ENCODE data around the gene STMND1. TPM values are rescaled to one million over a fixed set of nuclear protein-coding genes. Genes with fewer than 3 reads are reported as not detected.

The STMND1 gene
- total and polyA plus RNA-seq, 2 of the 8 experiments (the other 6 are each of a cell fraction or from before 2014, with no cell fraction given), result not detected

GRCh38 chr6:17086469-17086868 is 15.4 kb upstream of the STMND1 start:
- Histone ChIP-seq H3K36me3 (ENCODE audit: control insufficient read depth in 2 of 4, insufficient read depth in 4 of 4, low read length in 3 of 4) (no peaks in the 10 kb centered on the region), H3K18ac (ENCODE audit: extremely low read depth, low read length) (no peak overlapping the region), H3K4me3 (ENCODE audit: extremely low read depth in 1 of 4, insufficient read depth in 2 of 4, low read depth in 3 of 4, low read length in 4 of 4) (no peak overlapping the region), H3K9me3 (ENCODE audit: insufficient read depth in 2 of 2, low read depth in 1 of 2, low read length in 1 of 2) (no peaks in the 10 kb centered on the region), H2AFZ (ENCODE audit: low read length) (no peak overlapping the region), H4K8ac (ENCODE audit: extremely low read depth, insufficient read depth, low read length) (no peak overlapping the region), H3K27me3 (replicated peaks in 1 of 4; ENCODE audit: control insufficient read depth in 3 of 4, extremely low read depth in 1 of 4, insufficient read depth in 3 of 4, low read length in 3 of 4) (no peaks in the 10 kb centered on the region), H4K91ac (replicated peaks; ENCODE audit: insufficient read length, low read length) (no peak overlapping the region), H2BK120ac (replicated peaks; ENCODE audit: low read depth, low read length) (no peak overlapping the region), H3K4me1 (replicated peaks in 1 of 4; ENCODE audit: control insufficient read depth in 3 of 4, insufficient read depth in 4 of 4, low read length in 3 of 4) (no peaks in the 10 kb centered on the region), H3K27ac (ENCODE audit: low read depth, low read length) (no peak overlapping the region), H2BK12ac (ENCODE audit: low read depth, low read length) (no peak overlapping the region), H3K9ac (replicated peaks in 1 of 4; ENCODE audit: extremely low read depth in 1 of 4, low read depth in 3 of 4, low read length in 3 of 4) (no peak overlapping the region), H3K4ac (replicated peaks; ENCODE audit: insufficient read length, low read depth, low read length) (no peak overlapping the region), H4K20me1 (replicated peaks in 1 of 2; ENCODE audit: control insufficient read depth in 1 of 2, insufficient read depth in 2 of 2, low read length in 2 of 2) (no peaks in the 10 kb centered on the region), H3K23me2 (ENCODE audit: low read depth, low read length) (no peaks in the 10 kb centered on the region; the same call in 1 of the 2 replicates), H3K79me1 (ENCODE audit: low read depth, low read length) (no peaks in the 10 kb centered on the region), H4K5ac (ENCODE audit: insufficient read length, low read depth, low read length) (no peak overlapping the region), H3K23ac (ENCODE audit: insufficient read length) (no peak overlapping the region), H2BK15ac (ENCODE audit: low read length) (no peak overlapping the region), H3K56ac (replicated peaks; ENCODE audit: insufficient read length, low read depth, low read length) (no peak overlapping the region), H2BK20ac (ENCODE audit: low read length) (no peak overlapping the region), H3K4me2 (ENCODE audit: insufficient read depth in 1 of 2, low read depth in 2 of 2, low read length in 2 of 2) (no peak overlapping the region), H3K14ac (ENCODE audit: insufficient read length) (no peak overlapping the region), H3K79me2 (ENCODE audit: control insufficient read depth in 1 of 2, insufficient read depth in 2 of 2, low read length in 2 of 2) (no peaks in the 10 kb centered on the region), H2BK5ac (ENCODE audit: low read depth, low read length) (no peak overlapping the region), H2AK5ac (ENCODE audit: low read depth, low read length) (no peak overlapping the region)
- POLR2A ChIA-PET (ENCODE audit: partially characterized antibody), result no interaction called here
- 77% methylated on average over 11 of the region's 11 CpGs; no CpG with 5 or more reads in 1 of the 2 experiments for WGBS, 2 experiments (ENCODE audit: extremely low coverage in 1 of 2, insufficient coverage in 1 of 2, insufficient read length in 1 of 2, insufficient replicate concordance in 2 of 2, low coverage in 1 of 2, low lambda C conversion rate in 2 of 2, missing lambda C conversion rate in 1 of 2)
- FAIRE-seq, result no peak
- no peak for DNase-seq (ENCODE audit: low read depth in 1 of 2, low spot score in 2 of 2)
- CTCF ChIA-PET (ENCODE audit: partially characterized antibody), result interaction anchor here (0.6 to 1.8 kb wide), 14 partner anchors 8 to 1030 kb away, joined by 3 to 8 read pairs (median 4); no protein-coding TSS in a partner anchor
- no peak for TF ChIP-seq CREB1 (IDR thresholded peaks at IDR 0.05)
- TF ChIP-seq RFX5 (IDR thresholded peaks at IDR 0.05; ENCODE audit: borderline replicate concordance, low read depth, low read length), result no peak
- no peak for TF ChIP-seq SIX5 (IDR thresholded peaks at IDR 0.05; ENCODE audit: low read depth, low read length)
- TF ChIP-seq POLR2A (IDR thresholded peaks at IDR 0.05; ENCODE audit: control extremely low read depth in 1 of 2, low read depth in 2 of 2, low read length in 2 of 2), result no peak
- TF ChIP-seq CEBPB (IDR thresholded peaks at IDR 0.05; ENCODE audit: low read depth, low read length), result peak; percentile 59
- peak; percentile 50 to 58 for TF ChIP-seq RAD21 (IDR thresholded peaks at IDR 0.05 in 1 of 2, conservative IDR thresholded peaks at IDR 0.05 in 1 of 2; ENCODE audit: low read depth in 2 of 2, low read length in 2 of 2)
- TF ChIP-seq POLR2AphosphoS5 (IDR thresholded peaks at IDR 0.05; ENCODE audit: low read depth, low read length), result no peak
- TF ChIP-seq JUN (IDR thresholded peaks at IDR 0.05; ENCODE audit: low read depth, low read length), result no peak
- no peak for TF ChIP-seq ZNF274 (IDR thresholded peaks at IDR 0.05; ENCODE audit: borderline replicate concordance, extremely low read depth, low read length)
- no peak for TF ChIP-seq RBBP5 (IDR thresholded peaks at IDR 0.05; ENCODE audit: borderline replicate concordance, low read depth, low read length)
- TF ChIP-seq SAP30 (IDR thresholded peaks at IDR 0.05; ENCODE audit: insufficient read depth, insufficient replicate concordance, low read length), result no peak
- TF ChIP-seq BCL11A (IDR thresholded peaks at IDR 0.05; ENCODE audit: low read depth in 2 of 2, low read length in 2 of 2), result no peak

Measured in H1 (cell line).